ENCODE measurements around the gene EPB41L2.

EPB41L2 gene

GRCh38 chr6:130893766-130894165 is 169.3 kb downstream of the EPB41L2 start:
- Mint-ChIP-seq H3K4me3 (no peak overlapping the region), H3K27ac (no peak overlapping the region), H3K4me1 (ENCODE audit: low read depth) (no peaks in the 10 kb centered on the region), H3K27me3 (ENCODE audit: low read depth) (no peaks in the 10 kb centered on the region), H3K36me3 (ENCODE audit: low read depth) (no peaks in the 10 kb centered on the region), H3K9me3 (no peaks in the 10 kb centered on the region)
- no peak for DNase-seq (ENCODE audit: low spot score)

GRCh38 chr6:130893277-130893676 is 169.8 kb downstream of the EPB41L2 start:
- no peaks in the 10 kb centered on the region for H3K9me3 Mint-ChIP-seq
- H3K27me3 Mint-ChIP-seq (ENCODE audit: low read depth): no peaks in the 10 kb centered on the region
- no peaks in the 10 kb centered on the region for H3K4me1 Mint-ChIP-seq (ENCODE audit: low read depth)
- no peak for DNase-seq (ENCODE audit: low spot score)
- no peak overlapping the region for H3K27ac Mint-ChIP-seq
- no peaks in the 10 kb centered on the region for H3K36me3 Mint-ChIP-seq (ENCODE audit: low read depth)
- no peak overlapping the region for H3K4me3 Mint-ChIP-seq

- Mint-ChIP-seq H3K4me3 (no peak overlapping the region), H3K4me1 (ENCODE audit: low read depth) (no peaks in the 10 kb centered on the region), H3K27me3 (ENCODE audit: low read depth) (no peaks in the 10 kb centered on the region), H3K27ac (no peak overlapping the region), H3K36me3 (ENCODE audit: low read depth) (no peaks in the 10 kb centered on the region), H3K9me3 (no peaks in the 10 kb centered on the region)
- DNase-seq (ENCODE audit: low spot score): no peak
These were observed 172.5 kb downstream of the EPB41L2 start for GRCh38 chr6:130890521-130890971.

GRCh38 chr6:130889423-130889822 is 173.6 kb downstream of the EPB41L2 start:
- Mint-ChIP-seq H3K4me3 (no peak overlapping the region), H3K27ac (no peak overlapping the region), H3K36me3 (ENCODE audit: low read depth) (no peaks in the 10 kb centered on the region), H3K9me3 (no peaks in the 10 kb centered on the region), H3K27me3 (ENCODE audit: low read depth) (no peaks in the 10 kb centered on the region), H3K4me1 (ENCODE audit: low read depth) (no peaks in the 10 kb centered on the region)
- no peak for DNase-seq (ENCODE audit: low spot score)

- Mint-ChIP-seq H3K9me3 (no peaks in the 10 kb centered on the region), H3K27me3 (ENCODE audit: low read depth) (no peaks in the 10 kb centered on the region), H3K4me3 (no peak overlapping the region), H3K36me3 (ENCODE audit: low read depth) (no peaks in the 10 kb centered on the region), H3K4me1 (ENCODE audit: low read depth) (no peaks in the 10 kb centered on the region), H3K27ac (no peak overlapping the region)
- DNase-seq (ENCODE audit: low spot score): no peak
These were observed 174.8 kb downstream of the EPB41L2 start for GRCh38 chr6:130888246-130888645.

- no peak for DNase-seq (ENCODE audit: low spot score)
- Mint-ChIP-seq H3K4me3 (no peak overlapping the region), H3K27ac (no peak overlapping the region), H3K27me3 (ENCODE audit: low read depth) (no peaks in the 10 kb centered on the region), H3K36me3 (ENCODE audit: low read depth) (no peaks in the 10 kb centered on the region), H3K9me3 (no peaks in the 10 kb centered on the region), H3K4me1 (ENCODE audit: low read depth) (no peaks in the 10 kb centered on the region)
These were observed 176.1 kb downstream of the EPB41L2 start for GRCh38 chr6:130886966-130887365.

GRCh38 chr6:130885392-130886192 is 177.5 kb downstream of the EPB41L2 start:
- Mint-ChIP-seq H3K36me3 (ENCODE audit: low read depth) (no peaks in the 10 kb centered on the region), H3K4me3 (no peak overlapping the region), H3K27ac (no peak overlapping the region), H3K9me3 (no peaks in the 10 kb centered on the region), H3K4me1 (ENCODE audit: low read depth) (no peaks in the 10 kb centered on the region), H3K27me3 (ENCODE audit: low read depth) (no peaks in the 10 kb centered on the region)
- DNase-seq (ENCODE audit: low spot score): peak; percentile 56

- H3K27ac Mint-ChIP-seq: no peak overlapping the region
- DNase-seq (ENCODE audit: low spot score): no peak
- no peaks in the 10 kb centered on the region for H3K4me1 Mint-ChIP-seq (ENCODE audit: low read depth)
- H3K9me3 Mint-ChIP-seq: no peaks in the 10 kb centered on the region
- H3K36me3 Mint-ChIP-seq (ENCODE audit: low read depth): no peaks in the 10 kb centered on the region
- no peaks in the 10 kb centered on the region for H3K27me3 Mint-ChIP-seq (ENCODE audit: low read depth)
- H3K4me3 Mint-ChIP-seq: no peak overlapping the region
These were observed 180.7 kb downstream of the EPB41L2 start for GRCh38 chr6:130882370-130882769.

GRCh38 chr6:130879826-130880225 is 183.2 kb downstream of the EPB41L2 start:
- Mint-ChIP-seq H3K9me3 (no peaks in the 10 kb centered on the region), H3K36me3 (ENCODE audit: low read depth) (no peaks in the 10 kb centered on the region), H3K4me1 (ENCODE audit: low read depth) (no peaks in the 10 kb centered on the region), H3K27ac (no peak overlapping the region), H3K27me3 (ENCODE audit: low read depth) (peaks cover 3% of the 10 kb centered on the region), H3K4me3 (no peak overlapping the region)
- no peak for DNase-seq (ENCODE audit: low spot score)

GRCh38 chr6:130873746-130874145 is 189.3 kb downstream of the EPB41L2 start:
- Mint-ChIP-seq H3K27ac (no peak overlapping the region), H3K9me3 (no peaks in the 10 kb centered on the region), H3K4me1 (ENCODE audit: low read depth) (peaks cover 5% of the 10 kb centered on the region), H3K4me3 (no peak overlapping the region), H3K36me3 (ENCODE audit: low read depth) (peaks cover 2% of the 10 kb centered on the region), H3K27me3 (ENCODE audit: low read depth) (peaks cover 4% of the 10 kb centered on the region)
- DNase-seq (ENCODE audit: low spot score): no peak

- Mint-ChIP-seq H3K36me3 (ENCODE audit: low read depth) (peaks cover 2% of the 10 kb centered on the region), H3K4me3 (no peak overlapping the region), H3K4me1 (ENCODE audit: low read depth) (peaks cover 5% of the 10 kb centered on the region), H3K27ac (no peak overlapping the region), H3K27me3 (ENCODE audit: low read depth) (peaks cover 6% of the 10 kb centered on the region), H3K9me3 (no peaks in the 10 kb centered on the region)
- peak; percentile 48 for DNase-seq (ENCODE audit: low spot score)
These were observed 190.6 kb downstream of the EPB41L2 start for GRCh38 chr6:130872250-130873095.

GRCh38 chr6:130870179-130870880 is 192.7 kb downstream of the EPB41L2 start:
- H3K4me3 Mint-ChIP-seq: no peak overlapping the region
- H3K36me3 Mint-ChIP-seq (ENCODE audit: low read depth): peaks cover 2% of the 10 kb centered on the region
- H3K27me3 Mint-ChIP-seq (ENCODE audit: low read depth): peaks cover 3% of the 10 kb centered on the region
- H3K9me3 Mint-ChIP-seq: no peaks in the 10 kb centered on the region
- DNase-seq (ENCODE audit: low spot score): no peak
- peaks cover 5% of the 10 kb centered on the region for H3K4me1 Mint-ChIP-seq (ENCODE audit: low read depth)
- no peak overlapping the region for H3K27ac Mint-ChIP-seq

- Mint-ChIP-seq H3K27ac (no peak overlapping the region), H3K4me3 (no peak overlapping the region), H3K9me3 (no peaks in the 10 kb centered on the region), H3K4me1 (ENCODE audit: low read depth) (peaks cover 5% of the 10 kb centered on the region), H3K36me3 (ENCODE audit: low read depth) (peaks cover 2% of the 10 kb centered on the region), H3K27me3 (ENCODE audit: low read depth) (peaks cover 3% of the 10 kb centered on the region)
- DNase-seq (ENCODE audit: low spot score): no peak
These were observed 193.4 kb downstream of the EPB41L2 start for GRCh38 chr6:130869681-130870080.

- Mint-ChIP-seq H3K27me3 (ENCODE audit: low read depth) (peaks cover 3% of the 10 kb centered on the region), H3K4me3 (no peak overlapping the region), H3K9me3 (no peaks in the 10 kb centered on the region), H3K36me3 (ENCODE audit: low read depth) (peaks cover 2% of the 10 kb centered on the region), H3K4me1 (ENCODE audit: low read depth) (peaks cover 1% of the 10 kb centered on the region), H3K27ac (no peak overlapping the region)
- no peak for DNase-seq (ENCODE audit: low spot score)
These were observed 197.3 kb downstream of the EPB41L2 start for GRCh38 chr6:130865793-130866192.

Measured in T-helper 2 cell treated with Interferon-gamma antibody and Interleukin-4, amounts not matched to agents 5 μg/mL and 100 μg/mL, for 36 hours (primary cell).